ENCODE data around the gene ZCCHC10.
A peak's percentile ranks its signal among the peaks of the same experiment; 100 is the strongest.
"Not testable (repeated sequence)": the region's sequence is repeated elsewhere in the genome, so short reads cannot be mapped to it uniquely, and the experiment has no call there.

ZCCHC10 gene

DNA sequence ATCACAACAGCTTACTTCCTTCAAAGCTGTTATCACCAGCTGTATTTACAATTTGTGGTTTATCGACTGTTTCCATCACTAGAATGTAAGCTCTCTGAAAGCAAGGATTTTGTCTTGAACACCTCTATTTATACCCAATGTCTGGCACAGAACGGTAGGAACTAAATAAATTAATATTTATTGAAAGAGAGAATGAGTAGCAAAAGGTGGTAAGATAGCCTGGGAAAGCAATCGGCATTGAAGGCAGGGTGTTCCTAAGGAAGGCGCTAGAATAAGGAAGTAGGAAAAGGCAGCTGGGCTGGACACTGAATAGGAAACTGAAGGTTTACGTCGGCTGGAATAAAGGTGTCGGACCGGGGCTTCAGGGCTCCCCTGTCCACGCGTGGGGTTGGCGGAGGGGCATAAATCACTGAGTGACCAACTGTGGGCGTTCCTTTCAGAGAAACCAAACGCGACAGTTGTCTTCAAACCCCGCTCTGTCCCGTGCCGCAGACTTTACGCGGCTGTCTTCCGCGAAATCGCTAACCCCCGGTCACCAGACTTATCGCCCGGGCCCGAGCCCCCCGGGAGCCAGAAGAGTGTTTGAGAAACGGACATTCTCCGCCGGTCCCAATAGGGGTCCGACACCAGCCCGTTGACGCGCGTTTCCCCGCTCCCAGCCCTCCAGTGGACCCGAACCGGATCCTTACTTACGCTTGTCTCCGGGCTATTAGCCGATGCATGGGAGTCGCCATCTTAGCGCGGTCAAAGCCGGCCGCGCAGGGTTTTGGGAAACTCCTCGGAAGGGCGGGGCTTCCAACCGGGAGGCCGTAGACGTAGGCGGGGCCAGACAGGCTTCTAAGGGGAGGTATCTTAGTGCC is at the start of gene ZCCHC10:
ZCCHC10 (minus strand) TSS at position 746 of the 860 bp plus-strand sequence; CDS start at position 734, 12 bp downstream.
- DNase-seq (ENCODE audit: low read depth in 2 of 2), result peak; percentile 84 to 89

DNA sequence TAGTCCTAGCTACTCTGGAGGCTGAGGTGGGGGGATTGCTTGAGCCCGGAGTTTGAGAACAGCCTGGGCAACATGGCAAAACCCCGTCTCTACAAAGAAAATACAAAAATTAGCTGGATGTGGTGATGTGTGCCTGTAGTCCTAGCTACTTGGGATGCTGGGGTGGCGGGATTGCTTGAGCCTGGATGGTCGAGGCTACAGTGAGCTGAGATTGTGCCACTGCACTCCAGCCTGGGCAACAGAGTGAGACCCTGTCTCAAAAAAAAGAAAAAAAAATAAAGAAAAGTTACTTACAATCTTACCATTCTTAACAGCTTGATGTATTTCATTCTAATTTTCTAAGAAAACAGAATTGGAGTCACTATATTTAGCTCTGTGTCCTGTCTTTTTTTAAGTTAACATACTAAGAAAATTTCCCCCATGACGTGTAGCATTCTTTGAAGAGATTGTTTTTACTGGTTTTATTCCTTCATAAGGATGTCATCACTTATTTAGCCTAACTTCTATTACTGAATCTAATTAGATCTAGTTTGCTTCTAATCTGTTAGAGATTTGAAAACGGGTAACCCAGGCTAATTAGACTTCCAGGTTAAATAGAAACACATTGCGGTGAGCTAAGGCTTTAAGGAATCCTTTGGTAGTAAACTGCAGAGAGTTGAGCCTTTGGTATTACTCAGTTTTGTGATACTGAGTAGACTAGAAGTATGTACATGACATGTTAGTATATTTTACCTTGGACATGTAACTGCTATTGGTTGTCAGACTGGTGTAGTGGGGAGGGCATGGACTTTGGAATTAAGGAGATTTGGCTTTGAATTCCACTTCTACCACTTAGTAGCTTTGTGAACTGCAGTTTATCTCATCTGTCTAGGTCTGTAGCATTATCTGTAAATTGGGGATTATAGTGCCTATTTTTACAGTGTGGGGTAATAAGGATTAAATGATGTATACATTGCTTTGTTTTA is 49.5 kb upstream of the ZCCHC10 start:
- DNase-seq (ENCODE audit: low read depth in 2 of 2), result no peak

DNA sequence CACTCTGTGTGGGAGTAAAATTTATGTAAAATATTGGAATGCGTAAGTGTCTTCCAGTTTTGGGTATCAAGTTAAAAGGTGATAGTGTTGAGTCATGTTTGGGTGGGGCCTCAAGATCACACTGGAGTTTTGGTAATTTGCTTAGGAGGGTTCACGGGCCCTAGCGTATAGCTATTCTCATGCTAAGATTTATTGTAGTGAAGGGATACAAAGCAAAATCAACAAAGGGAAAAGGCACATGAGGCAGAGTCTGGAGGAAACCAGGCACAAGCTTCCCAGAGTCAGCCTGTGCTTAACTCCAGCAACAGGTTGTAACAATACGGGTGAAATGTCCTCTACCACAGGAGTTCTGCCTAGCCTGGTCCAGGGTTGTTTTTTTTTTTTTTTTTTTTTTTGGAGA is 45.7 kb upstream of the ZCCHC10 start:
- DNase-seq (ENCODE audit: low read depth in 2 of 2), result no peak

DNA sequence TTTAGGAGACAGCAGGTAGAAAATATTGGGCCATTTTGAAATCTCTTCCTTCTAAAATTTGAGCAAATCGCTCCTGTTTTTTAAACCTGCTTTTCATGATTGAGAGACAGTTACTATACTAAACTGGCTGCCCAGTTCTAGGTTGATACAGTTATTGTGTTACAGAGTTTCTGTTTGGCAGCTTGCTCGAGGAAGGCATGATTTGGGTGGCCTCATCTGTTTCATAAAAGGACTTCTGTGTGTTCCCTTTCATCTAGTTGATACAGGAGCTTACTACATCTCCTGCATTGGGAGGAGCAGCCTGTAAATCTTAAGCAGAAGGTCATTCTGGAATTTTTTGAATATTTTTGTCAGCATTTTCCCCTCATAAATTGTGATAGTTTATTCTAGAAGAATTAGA is 39.7 kb upstream of the ZCCHC10 start:
- DNase-seq (ENCODE audit: low read depth in 2 of 2), result no peak

DNA sequence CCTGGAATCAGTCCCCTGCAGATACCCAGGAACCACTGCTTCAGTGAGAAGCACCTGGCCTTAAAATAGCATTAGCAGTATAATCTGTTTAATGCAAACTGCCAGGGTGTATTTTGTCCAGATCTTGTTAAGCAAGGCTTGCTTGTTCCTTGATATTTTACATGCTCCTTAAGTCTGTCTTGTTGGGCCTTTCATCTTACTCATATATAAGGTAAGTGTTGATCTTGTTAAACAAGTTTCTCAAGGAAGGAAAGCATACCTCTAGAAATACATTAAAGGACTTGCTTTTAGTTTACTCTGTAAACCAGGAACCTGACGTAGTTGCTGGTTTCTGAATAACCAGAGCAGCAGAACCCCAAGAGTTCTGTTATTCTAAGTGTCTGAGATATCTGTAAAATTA is 39.1 kb upstream of the ZCCHC10 start:
- DNase-seq (ENCODE audit: low read depth in 2 of 2), result no peak

DNA sequence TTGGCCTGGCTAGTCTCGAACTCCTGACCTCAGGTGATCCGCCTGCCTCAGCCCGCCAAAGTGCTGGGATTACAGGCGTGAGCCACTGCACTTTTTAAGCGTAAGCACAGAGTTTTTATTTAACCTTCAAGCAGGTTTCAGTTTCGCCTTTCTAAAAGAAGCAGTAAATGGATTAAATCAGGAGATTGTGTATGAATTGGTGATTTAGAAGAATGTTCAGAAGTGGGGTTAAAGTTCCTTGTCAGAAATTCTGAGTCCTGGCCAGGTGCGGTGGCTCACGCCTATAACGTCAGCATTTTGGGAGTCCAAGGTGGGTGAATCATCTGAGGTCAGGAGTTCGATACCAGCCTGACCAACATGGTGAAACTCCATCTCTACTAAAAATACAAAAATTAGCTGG is 37.6 kb upstream of the ZCCHC10 start:
- no peak for DNase-seq (ENCODE audit: low read depth in 2 of 2)

DNA sequence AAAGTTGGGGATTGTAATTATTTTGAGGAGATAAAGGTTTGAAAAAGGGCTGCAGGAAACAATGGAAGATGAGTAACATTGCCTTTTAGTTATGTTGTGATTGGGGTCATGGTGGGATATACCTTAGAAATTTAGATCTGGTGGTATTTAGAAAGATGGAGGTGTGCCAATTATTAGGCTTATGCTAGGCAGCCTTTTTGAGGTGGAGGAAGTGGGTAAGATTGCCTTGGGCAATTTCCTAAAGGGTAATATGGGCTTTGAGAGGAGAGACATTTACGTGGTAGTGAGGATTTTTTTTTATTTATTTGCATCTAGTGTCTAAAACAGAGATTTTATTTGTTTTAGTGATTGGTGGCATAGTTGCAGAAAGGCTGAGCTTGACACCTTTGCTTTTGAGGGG is 35.9 kb upstream of the ZCCHC10 start:
- DNase-seq (ENCODE audit: low read depth in 2 of 2), result no peak

DNA sequence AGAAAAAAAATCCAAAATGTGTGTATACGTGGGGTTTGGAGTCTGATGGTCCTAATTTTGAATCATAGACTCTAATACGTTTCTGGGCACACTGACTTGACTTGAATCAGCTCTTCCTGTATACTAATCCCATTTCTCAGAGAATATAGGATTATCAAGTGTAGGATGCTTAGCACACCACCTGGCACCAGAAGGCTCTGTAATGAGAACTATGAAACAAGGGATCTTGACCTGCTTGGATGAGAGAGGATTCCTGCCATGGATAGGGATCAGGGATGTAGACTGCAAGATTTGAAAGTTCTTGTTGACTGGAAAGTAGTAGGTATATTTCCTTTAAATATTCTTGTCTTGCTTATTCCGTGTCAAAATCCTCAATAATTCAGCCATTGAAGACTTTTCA is 33.3 kb upstream of the ZCCHC10 start:
- no peak for DNase-seq (ENCODE audit: low read depth in 2 of 2)

DNA sequence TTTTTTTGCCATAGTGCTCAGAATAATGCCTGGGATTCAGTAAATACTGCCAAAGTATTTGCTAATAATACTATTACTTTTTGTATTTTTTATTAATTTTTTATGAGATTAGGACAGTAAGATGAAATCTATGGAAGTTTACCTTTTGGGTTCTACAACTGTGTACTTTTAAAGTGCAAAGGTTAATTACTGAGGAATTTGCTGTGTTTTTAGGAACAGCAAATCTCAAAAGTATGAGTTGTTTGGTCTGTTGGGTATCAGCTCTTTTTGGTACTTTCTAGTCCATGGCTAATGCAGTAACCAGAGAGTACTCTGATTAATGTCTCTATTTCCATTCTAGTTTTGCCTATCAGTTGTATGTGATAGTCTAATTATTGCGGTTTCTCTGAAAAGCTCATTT is 30.5 kb upstream of the ZCCHC10 start:
- no peak for DNase-seq (ENCODE audit: low read depth in 2 of 2)

DNA sequence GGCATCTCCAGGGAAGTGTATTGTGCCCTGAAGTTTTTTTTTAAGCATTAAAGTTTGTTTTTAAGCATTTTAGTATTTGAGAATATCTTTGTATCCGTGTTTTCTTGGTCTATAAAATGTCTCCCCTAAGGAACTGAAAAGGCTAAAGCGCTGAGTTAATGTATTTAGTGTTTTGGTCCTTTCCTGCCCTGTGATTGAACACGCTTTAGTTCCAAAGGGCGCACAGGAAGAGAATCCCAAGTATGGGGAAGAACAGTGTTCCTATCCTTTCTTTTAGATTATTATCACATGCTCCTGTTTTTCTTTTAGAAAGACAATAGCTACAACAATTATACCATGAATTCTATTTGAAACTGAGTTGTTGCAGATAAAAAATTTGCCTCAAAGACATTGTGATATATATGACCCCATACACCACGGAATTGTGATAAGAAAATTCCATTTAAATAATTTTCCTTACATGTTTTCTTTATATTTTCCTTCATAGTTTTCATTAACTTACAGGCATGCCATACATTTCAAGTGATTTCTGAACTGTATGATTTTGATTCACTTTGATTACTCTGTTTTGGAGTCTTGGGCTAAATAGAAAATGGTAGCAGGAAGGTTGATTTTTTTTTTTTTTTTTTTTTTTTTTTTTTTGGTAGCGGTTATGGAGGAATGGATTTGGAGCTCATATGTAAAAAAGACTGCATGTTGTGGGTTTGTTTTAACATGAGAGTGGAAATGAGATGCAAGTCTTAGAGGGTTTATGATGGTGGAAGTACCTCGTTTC is 28.5 kb upstream of the ZCCHC10 start:
- DNase-seq (ENCODE audit: low read depth in 2 of 2), result no peak

DNA sequence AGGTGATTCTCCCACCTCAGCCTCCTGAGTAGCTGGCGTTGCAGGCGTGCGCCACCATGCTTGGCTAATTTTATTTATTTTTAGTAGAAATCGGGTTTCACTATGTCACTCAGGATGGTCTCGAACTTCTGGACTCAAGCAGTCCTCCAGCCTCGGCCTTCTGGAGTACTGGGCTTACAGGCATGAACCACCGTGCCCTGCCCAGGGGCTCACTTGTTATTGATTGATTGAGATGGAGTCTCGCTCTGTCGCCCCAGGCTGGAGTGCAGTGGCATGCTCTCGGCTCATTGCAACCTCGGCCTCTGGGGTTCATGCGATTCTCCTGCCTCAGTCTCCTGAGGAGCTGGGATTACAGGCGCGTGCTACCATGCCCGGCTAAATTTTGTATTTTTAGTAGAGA is 27.1 kb upstream of the ZCCHC10 start:
- no peak for DNase-seq (ENCODE audit: low read depth in 2 of 2)

DNA sequence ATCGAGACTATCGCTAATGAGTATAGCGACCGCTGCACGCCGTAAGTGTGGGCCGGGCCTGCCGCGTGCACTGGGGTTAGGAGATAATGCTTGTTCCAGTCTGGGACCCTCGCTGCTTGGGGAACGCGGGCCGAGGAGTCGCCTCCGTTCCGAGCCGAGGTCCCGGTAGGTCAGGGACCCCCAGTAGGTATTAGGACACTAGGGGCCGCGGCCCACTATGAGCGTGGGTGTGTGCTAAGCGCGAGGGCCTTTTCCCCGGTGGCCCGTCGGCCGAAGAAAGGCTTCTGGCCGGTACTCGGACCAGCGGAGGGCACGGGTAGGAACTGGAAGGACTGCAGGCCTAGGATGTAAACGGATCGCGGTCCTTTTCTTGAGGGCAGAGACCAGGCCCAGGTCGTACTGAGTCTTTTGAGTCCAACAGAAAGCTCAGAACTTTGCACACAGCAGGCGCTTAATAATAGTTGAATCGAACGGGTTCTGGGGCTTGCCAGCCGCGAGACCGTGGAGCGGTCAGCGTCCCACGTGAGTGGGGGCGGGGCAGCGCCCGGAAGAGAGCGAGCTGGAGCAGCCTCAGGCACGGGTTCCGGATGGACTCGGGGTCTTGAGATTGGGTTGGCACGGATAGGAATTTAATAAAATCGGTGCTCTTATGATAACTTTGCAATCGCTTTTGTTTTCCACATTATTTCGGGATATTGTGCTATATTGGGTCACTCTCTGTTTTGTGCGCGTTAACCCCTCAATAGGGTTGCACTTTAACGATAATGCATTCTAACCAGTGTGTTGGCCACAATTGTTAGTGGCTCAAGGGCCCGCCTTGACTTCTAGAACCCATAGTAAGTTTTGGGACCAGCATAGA is 26.2 kb upstream of the ZCCHC10 start:
- DNase-seq (ENCODE audit: low read depth in 2 of 2), result peak; percentile 8 to 40

DNA sequence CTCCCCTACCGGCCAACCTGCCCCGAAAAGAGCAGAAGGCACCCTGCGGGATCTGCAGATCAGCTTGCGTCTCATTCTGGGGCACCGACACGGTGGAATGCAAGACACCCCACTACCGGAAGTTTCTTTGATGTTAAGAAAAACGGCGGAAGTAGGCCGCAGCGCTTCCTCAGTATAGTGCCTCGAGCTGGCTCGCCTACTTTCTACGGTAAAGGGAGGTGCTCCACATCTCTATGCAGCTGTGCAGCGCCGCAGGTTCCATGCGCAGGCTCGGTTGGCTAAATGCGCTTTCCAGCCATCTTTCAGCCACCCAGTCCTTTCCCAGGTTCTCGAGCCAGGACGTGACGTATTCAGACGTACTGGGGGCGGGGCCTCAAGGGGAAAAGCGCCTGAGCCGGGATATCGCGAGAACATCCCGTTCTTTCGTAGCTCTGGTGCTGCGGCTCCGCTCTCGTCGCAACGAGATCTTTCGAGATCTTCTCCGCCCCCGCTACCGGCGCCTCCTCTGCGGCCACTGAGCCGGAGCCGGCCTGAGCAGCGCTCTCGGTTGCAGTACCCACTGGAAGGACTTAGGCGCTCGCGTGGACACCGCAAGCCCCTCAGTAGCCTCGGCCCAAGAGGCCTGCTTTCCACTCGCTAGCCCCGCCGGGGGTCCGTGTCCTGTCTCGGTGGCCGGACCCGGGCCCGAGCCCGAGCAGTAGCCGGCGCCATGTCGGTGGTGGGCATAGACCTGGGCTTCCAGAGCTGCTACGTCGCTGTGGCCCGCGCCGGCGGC is 25.4 kb upstream of the ZCCHC10 start, which contains the start of gene HSPA4:
HSPA4 (plus strand) TSS at position 472 of the 775 bp plus-strand sequence; CDS start at position 710, 238 bp downstream.
- peak; percentile 96 for DNase-seq (ENCODE audit: low read depth in 2 of 2)

DNA sequence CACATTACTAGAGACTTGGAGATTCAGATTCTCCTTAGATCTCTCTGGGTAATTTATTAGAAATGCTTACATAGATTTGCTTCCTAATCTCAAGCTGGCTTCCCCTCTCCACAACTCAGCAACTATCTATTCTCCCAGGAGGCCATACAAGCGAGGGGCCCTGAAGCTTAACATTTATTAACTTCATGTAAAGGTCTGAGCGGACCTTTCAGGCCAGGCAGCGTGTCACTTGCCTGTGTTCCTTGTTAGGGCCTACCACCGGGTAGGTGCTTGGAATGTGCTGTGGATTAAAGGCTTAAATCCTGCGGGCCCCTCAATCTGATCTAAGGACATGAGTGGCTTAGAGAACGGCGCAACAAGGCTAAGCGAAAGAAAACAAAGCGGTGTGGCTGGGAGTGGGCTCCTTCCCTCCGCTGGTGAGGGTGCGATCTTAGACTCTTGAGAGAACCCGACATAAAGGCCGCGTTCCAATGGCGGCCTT is 24.8 kb upstream of the ZCCHC10 start:
- DNase-seq (ENCODE audit: low read depth in 2 of 2), result peak in 1 of 2 donors; percentile 1

DNA sequence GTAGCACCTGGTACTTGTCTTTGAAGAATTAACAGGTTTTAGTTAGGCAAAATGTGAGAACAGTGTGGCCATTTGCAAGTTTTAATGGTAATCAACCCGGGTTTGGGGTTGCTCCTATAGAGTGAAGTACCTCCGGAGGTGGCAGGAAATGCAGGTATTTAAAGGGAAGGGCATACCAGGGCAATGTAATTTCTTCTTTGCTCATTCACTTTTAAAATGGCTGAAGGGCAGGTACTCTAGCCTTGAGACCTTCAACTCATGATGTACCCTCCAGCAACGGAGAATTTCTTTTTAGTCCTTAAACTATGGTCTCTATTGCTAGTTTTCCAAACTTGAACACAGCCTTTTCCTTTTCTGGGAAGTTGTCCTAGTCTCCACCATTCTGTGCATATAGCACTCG is 24.2 kb upstream of the ZCCHC10 start:
- no peak for DNase-seq (ENCODE audit: low read depth in 2 of 2)

DNA sequence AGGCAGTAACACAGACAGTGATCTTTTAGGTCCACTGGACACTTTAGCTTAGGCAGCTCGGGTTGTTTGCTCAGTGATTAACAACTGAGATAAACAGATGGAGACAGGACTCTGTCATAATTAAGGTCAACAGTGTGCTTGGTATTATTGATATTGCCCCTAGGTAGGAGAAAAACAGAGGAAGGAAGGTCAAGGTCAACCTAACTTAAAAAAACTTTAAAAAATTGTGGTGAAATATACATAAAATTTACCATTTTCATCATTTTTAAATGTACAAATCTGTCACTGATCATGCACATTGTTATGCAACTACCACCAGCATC is 23.3 kb upstream of the ZCCHC10 start:
- DNase-seq (ENCODE audit: low read depth in 2 of 2), result no peak

DNA sequence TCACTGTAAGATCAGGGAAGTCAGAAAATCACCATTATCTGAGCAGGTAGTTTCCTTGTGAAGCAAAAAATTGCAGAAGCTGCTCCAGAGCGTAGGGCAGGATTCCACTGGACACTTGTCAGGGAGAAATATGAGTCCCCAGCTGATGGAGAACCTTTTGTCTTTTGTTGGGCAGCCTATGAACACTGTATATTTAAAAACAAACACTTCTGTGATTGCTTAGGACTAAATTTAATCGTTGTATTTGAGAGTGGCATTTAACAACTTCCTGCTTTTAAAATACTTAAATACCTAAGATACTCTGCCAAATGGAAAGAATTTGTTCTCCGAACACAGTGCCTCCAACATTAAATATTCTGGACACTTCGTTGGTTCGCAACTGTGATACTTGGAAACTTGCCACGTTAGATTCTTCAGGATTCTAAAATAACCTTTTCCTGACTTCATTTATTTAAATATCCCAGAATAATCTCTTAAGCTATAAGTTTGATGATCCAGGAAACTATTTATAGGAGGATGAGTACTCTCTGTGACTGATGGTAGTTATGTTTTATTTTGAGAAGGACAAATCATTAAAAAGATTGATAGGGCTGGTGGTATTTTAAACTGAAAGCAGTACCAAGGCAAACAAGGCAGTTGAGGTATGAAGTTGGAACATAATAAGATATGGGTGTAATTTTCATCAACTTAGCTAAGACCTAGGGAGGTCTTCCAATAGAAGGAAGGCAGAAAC is 22.8 kb upstream of the ZCCHC10 start:
- no peak for DNase-seq (ENCODE audit: low read depth in 2 of 2)

DNA sequence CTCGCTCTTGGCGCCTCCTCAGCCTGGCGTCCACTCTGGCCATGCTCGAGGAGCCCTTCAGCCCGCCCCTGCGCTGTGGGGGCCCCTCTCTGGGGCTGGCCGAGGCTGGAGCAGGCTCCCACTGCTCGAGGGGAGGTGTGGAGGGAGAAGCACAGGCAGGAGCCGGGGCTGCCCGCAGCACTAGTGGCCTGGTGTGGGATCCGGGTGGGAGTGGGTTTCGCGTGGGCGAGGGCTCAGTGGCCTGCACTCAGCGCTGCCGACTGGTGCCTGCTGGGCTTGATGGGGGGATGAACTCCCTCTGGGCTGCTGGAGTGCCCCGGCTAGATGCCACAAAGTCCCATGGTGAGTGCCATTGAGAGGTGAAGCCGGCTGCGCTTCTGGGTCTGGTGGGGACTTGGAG is 21.1 kb upstream of the ZCCHC10 start:
- no peak for DNase-seq (ENCODE audit: low read depth in 2 of 2)

DNA sequence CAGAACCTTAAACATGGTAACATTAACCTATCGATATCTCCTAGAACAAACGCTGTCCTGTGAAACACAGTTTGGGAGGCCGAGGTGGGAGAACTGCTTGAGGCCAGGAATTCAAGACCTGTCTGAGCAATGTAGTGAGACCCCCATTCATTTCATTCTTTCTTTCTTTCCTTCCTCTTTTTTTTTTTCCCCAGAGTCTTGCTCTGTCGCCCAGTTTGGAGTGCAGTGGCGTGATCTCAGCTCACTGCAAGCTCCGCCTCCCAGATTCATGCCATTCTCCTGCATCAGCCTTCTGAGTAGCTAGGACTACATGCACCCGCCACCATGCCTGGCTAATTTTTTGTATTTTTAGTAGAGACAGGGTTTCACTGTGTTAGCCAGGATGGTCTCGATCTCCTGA is 20.2 kb upstream of the ZCCHC10 start:
- DNase-seq (ENCODE audit: low read depth in 2 of 2), result not testable (repeated sequence)
